ENCODE data around the gene CNOT6. TPM values are rescaled to one million over a fixed set of nuclear protein-coding genes. Genes with fewer than 3 reads are reported as not detected.

Gene CNOT6
- total RNA-seq, 4 donors from 2014 or later = 15.8 to 25.7 (median 24.1) TPM

DNA sequence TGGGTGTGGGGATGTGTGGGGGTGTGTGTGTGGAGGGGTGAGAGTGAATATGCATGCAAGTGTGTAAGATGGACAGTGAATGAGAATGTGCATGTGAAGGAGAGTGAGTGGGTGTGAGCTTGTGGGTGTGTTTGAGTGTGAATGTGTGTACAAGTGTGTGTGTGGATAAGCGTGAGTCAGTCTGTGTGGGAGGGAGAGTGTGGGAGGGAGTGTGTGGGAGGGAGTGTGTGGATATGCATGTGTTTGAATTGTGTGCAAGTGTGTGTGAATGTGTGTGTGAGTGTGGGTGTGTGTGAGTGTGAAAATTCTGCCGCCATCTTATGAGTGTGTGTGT is 100.8 kb downstream of the CNOT6 start:
- no peak for ATAC-seq
- H3K9me3 ChIP-seq = no peaks in the 10 kb centered on the region
- WGBS, 2 donors (ENCODE audit: low coverage in 1 of 2) = 52 to 89% methylated on average over 1 to 2 of the region's 2 CpGs
- H3K4me1 ChIP-seq = peaks cover 0 to 18% (median 0%) of the 10 kb centered on the region in 3 donors
- no peaks in the 10 kb centered on the region for H3K36me3 ChIP-seq
- TF ChIP-seq POLR2A (IDR thresholded peaks at IDR 0.05) (no peak), POLR2AphosphoS5 (IDR thresholded peaks at IDR 0.05) (no peak), EP300 (IDR thresholded peaks at IDR 0.05) (no peak)
- TF ChIP-seq, protein P1, sequence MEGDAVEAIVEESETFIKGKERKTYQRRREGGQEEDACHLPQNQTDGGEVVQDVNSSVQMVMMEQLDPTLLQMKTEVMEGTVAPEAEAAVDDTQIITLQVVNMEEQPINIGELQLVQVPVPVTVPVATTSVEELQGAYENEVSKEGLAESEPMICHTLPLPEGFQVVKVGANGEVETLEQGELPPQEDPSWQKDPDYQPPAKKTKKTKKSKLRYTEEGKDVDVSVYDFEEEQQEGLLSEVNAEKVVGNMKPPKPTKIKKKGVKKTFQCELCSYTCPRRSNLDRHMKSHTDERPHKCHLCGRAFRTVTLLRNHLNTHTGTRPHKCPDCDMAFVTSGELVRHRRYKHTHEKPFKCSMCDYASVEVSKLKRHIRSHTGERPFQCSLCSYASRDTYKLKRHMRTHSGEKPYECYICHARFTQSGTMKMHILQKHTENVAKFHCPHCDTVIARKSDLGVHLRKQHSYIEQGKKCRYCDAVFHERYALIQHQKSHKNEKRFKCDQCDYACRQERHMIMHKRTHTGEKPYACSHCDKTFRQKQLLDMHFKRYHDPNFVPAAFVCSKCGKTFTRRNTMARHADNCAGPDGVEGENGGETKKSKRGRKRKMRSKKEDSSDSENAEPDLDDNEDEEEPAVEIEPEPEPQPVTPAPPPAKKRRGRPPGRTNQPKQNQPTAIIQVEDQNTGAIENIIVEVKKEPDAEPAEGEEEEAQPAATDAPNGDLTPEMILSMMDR (IDR thresholded peaks at IDR 0.05) = no peak
- no peak overlapping the region for H3K27ac ChIP-seq
- peaks cover 45% of the 10 kb centered on the region for H3K27me3 ChIP-seq
- H3K4me3 ChIP-seq = no peak overlapping the region

- no peaks in the 10 kb centered on the region for H3K36me3 ChIP-seq
- no peak for ATAC-seq
- TF ChIP-seq POLR2AphosphoS5 (IDR thresholded peaks at IDR 0.05) (no peak), POLR2A (IDR thresholded peaks at IDR 0.05) (no peak), EP300 (IDR thresholded peaks at IDR 0.05) (no peak)
- TF ChIP-seq, protein P1 (IDR thresholded peaks at IDR 0.05) = no peak
- H3K27ac ChIP-seq = no peak overlapping the region
- no peak overlapping the region for H3K4me3 ChIP-seq
- no peaks in the 10 kb centered on the region for H3K9me3 ChIP-seq
- H3K27me3 ChIP-seq = peaks cover 40% of the 10 kb centered on the region
- H3K4me1 ChIP-seq = peaks cover 0 to 13% (median 0%) of the 10 kb centered on the region in 3 donors
- WGBS, 2 donors (ENCODE audit: low coverage in 1 of 2) = 92% methylated on average over 5 of the region's 25 CpGs; no CpG with 5 or more reads in 1 of the 2 donors
Measured at GRCh38 chr5:180595381-180596114, 101.4 kb downstream of the CNOT6 start.

DNA sequence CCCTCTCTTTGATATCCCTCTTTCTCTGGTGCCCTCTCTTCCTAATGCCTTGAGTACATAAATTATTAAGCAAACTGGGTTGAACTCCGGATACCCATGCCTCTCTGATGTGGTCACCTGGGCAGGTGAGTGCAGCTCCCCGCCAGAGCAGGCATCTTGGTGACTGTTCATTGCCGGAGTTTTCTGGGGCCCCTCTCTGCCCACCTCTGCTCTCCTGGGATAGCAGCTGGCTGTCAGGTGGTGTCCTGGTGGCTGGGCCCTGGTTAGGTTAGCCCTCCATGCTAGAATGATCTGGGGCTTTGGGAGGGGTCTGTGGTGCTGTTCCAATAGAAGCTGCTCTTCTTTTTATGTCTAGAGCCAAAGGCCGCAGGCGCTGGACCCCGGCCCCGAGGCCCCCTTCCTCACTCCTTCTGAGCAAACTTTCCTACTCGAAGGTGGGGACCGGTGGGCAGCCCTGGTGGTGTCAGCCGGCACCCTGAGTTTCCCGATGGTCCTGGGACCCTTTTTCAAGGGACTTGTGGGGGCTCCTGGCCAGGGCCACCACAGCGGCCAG is 102.0 kb downstream of the CNOT6 start:
- Histone ChIP-seq H3K4me1 (peaks cover 0 to 7% (median 0%) of the 10 kb centered on the region in 3 donors), H3K36me3 (no peaks in the 10 kb centered on the region), H3K27me3 (peaks cover 34% of the 10 kb centered on the region), H3K4me3 (no peak overlapping the region), H3K9me3 (no peaks in the 10 kb centered on the region), H3K27ac (no peak overlapping the region)
- 93% methylated on average over 3 of the region's 12 CpGs; no CpG with 5 or more reads in 1 of the 2 donors for WGBS, 2 donors (ENCODE audit: low coverage in 1 of 2)
- no peak for TF ChIP-seq POLR2AphosphoS5 (IDR thresholded peaks at IDR 0.05)
- TF ChIP-seq EP300 (IDR thresholded peaks at IDR 0.05) = no peak
- no peak for TF ChIP-seq POLR2A (IDR thresholded peaks at IDR 0.05)
- TF ChIP-seq, protein P1 (IDR thresholded peaks at IDR 0.05) = no peak
- no peak for ATAC-seq

DNA sequence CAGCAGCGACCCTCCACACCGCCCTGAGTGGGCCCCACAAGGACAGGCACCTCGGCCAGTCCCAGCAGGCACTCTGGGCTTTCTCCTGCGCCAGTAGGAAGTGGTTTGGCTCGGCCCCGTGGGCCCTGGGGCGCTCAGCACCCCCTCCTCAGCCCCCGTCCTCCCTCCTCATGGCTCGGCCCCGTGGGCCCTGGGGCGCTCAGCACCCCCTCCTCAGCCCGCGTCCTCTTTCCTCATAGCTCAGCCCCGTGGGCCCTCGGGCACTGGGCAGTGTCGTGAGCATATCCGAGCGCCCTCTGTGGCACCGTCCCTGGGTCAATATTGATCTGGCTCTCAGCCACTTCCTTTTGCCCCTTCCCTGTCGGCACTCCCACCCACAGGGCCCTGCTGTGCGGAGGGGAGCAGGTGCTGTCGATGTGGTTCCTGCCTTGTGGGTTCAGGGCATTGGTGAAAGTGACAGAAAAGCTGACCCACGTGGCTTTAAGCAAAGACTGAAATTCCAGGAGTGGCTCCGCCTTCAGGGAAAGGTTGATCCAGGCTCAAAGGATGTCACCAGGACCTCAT is 102.6 kb downstream of the CNOT6 start:
- TF ChIP-seq POLR2AphosphoS5 (IDR thresholded peaks at IDR 0.05) = no peak
- TF ChIP-seq POLR2A (IDR thresholded peaks at IDR 0.05) = no peak
- TF ChIP-seq, protein P1 (IDR thresholded peaks at IDR 0.05) = no peak
- WGBS, 2 donors (ENCODE audit: low coverage in 1 of 2) = 79 to 83% methylated on average over 13 to 16 of the region's 24 CpGs

More for the DNA sequence above, 102.6 kb downstream of the CNOT6 start:
- peaks cover 0 to 1% (median 0%) of the 10 kb centered on the region in 3 donors for H3K4me1 ChIP-seq
- ATAC-seq = no peak
- H3K9me3 ChIP-seq = no peaks in the 10 kb centered on the region
- H3K27ac ChIP-seq = no peak overlapping the region
- no peak overlapping the region for H3K4me3 ChIP-seq
- H3K36me3 ChIP-seq = no peaks in the 10 kb centered on the region
- H3K27me3 ChIP-seq = peaks cover 28% of the 10 kb centered on the region
